ENCODE results near the gene UBE2M. TPM values are rescaled to one million over a fixed set of nuclear protein-coding genes. Genes with fewer than 3 reads are reported as not detected.
A peak's percentile ranks its signal among the peaks of the same experiment; 100 is the strongest.

Gene UBE2M
- total RNA-seq, 1 donor from 2014 or later, result 53.8 TPM

- TF ChIP-seq CTCF (IDR thresholded peaks at IDR 0.05), result no peak
- H3K4me1 ChIP-seq, result peaks cover 11% of the 10 kb centered on the region
- no peaks in the 10 kb centered on the region for H3K36me3 ChIP-seq
- no peaks in the 10 kb centered on the region for H3K9me3 ChIP-seq
- H3K27me3 ChIP-seq, result peaks cover 14% of the 10 kb centered on the region
- DNase-seq (no peak), ATAC-seq (peak; percentile 25)
- no peak overlapping the region for H3K27ac ChIP-seq
- intact Hi-C loops (cut with DNase I), result no loop called here
- H3K4me3 ChIP-seq, result no peak overlapping the region
Measured at GRCh38 chr19:58536852-58537798, 21.3 kb downstream of the UBE2M start.

GRCh38 chr19:58535857-58536256 is 22.6 kb downstream of the UBE2M start:
- no peak for DNase-seq
- H3K27me3 ChIP-seq, result peaks cover 14% of the 10 kb centered on the region
- TF ChIP-seq CTCF (IDR thresholded peaks at IDR 0.05), result no peak
- no peaks in the 10 kb centered on the region for H3K36me3 ChIP-seq
- intact Hi-C loops (cut with DNase I), result no loop called here
- no peaks in the 10 kb centered on the region for H3K9me3 ChIP-seq
- no peak for ATAC-seq
- no peak overlapping the region for H3K4me3 ChIP-seq
- H3K27ac ChIP-seq, result no peak overlapping the region
- peaks cover 11% of the 10 kb centered on the region for H3K4me1 ChIP-seq

- Histone ChIP-seq H3K4me3 (no peak overlapping the region), H3K27ac (no peak overlapping the region), H3K27me3 (no peaks in the 10 kb centered on the region), H3K9me3 (no peaks in the 10 kb centered on the region), H3K36me3 (no peaks in the 10 kb centered on the region), H3K4me1 (no peaks in the 10 kb centered on the region)
- intact Hi-C loops (cut with DNase I), result no loop called here
- no peak for TF ChIP-seq CTCF (IDR thresholded peaks at IDR 0.05)
- ATAC-seq, result no peak
- DNase-seq, result no peak
Measured at GRCh38 chr19:58531034-58531840, 27.2 kb downstream of the UBE2M start.

GRCh38 chr19:58529405-58529804 is 29.0 kb downstream of the UBE2M start:
- no peak for TF ChIP-seq CTCF (IDR thresholded peaks at IDR 0.05)
- Histone ChIP-seq H3K27me3 (no peaks in the 10 kb centered on the region), H3K36me3 (no peaks in the 10 kb centered on the region), H3K27ac (no peak overlapping the region), H3K4me1 (no peaks in the 10 kb centered on the region), H3K4me3 (no peak overlapping the region), H3K9me3 (no peaks in the 10 kb centered on the region)
- DNase-seq (no peak), ATAC-seq (no peak)
- intact Hi-C loops (cut with DNase I), result no loop called here

- H3K4me3 ChIP-seq, result no peak overlapping the region
- intact Hi-C loops (cut with DNase I), result no loop called here
- H3K27me3 ChIP-seq, result no peaks in the 10 kb centered on the region
- no peak for ATAC-seq
- no peaks in the 10 kb centered on the region for H3K36me3 ChIP-seq
- no peaks in the 10 kb centered on the region for H3K9me3 ChIP-seq
- DNase-seq, result no peak
- no peak for TF ChIP-seq CTCF (IDR thresholded peaks at IDR 0.05)
- no peak overlapping the region for H3K27ac ChIP-seq
- peaks cover 15% of the 10 kb centered on the region for H3K4me1 ChIP-seq
Measured at GRCh38 chr19:58522709-58523108, 35.7 kb downstream of the UBE2M start.
